Ovary (tissue), 9 donors: ENCODE results near the gene FRMD4A. TPM values are rescaled to one million over a fixed set of nuclear protein-coding genes. Genes with fewer than 3 reads are reported as not detected.
"Not testable (repeated sequence)": the region's sequence is repeated elsewhere in the genome, so short reads cannot be mapped to it uniquely, and the experiment has no call there.

ENCODE experiments used
- DNase-seq, 5 donors: peaks; one replicate each; pipeline ENCODE4 v3.0.0-alpha.2; 2019 to 2020
- H3K27ac ChIP-seq, 2 donors: fragments of 200-600 bp; one replicate each; pipeline versions ENCODE4 v1.5.1 to v1.8.0; 2019 to 2022
- H3K27me3 ChIP-seq: fragments of 200-600 bp; one replicate; pipeline ENCODE4 v1.8.0; 2022
- H3K36me3 ChIP-seq: fragments of 200-600 bp; sonication (generic); one replicate; pipeline ENCODE4 v1.5.1; 2019
- H3K4me1 ChIP-seq: one replicate; pipeline ENCODE4 v1.8.1; 2013; ENCODE audit warnings: mild to moderate bottlenecking, moderate library complexity; ENCODE audit not compliant: insufficient read depth
- H3K4me3 ChIP-seq: fragments of 200-600 bp; sonication (generic); one replicate; pipeline ENCODE4 v1.5.1; 2017
- H3K9me3 ChIP-seq, 2 donors: fragments of 200-600 bp in 1 of 2; sonication (generic) in 1 of 2; one replicate each; pipeline versions ENCODE4 v1.5.1 to v1.8.1; 2013 to 2019; ENCODE audit warnings: mild to moderate bottlenecking in 1 of 2, moderate library complexity in 1 of 2
- CTCF ChIP-seq, 3 donors: fragments of 450-650 bp in 2 of 3; fragments of 200-600 bp in 1 of 3; IDR thresholded peaks; one replicate each; pipeline versions ENCODE4 v1.5.1 to v1.8.0; 2016 to 2022; ENCODE audit warnings: antibody characterized with exemption in 3 of 3, mild to moderate bottlenecking in 1 of 3
- EP300 ChIP-seq: sonication (generic); formaldehyde crosslinking; IDR thresholded peaks from one replicate; pipeline ENCODE4 v1.6.1; 2017; ENCODE audit warnings: antibody characterized with exemption
- POLR2A ChIP-seq: fragments of 450-650 bp; IDR thresholded peaks from one replicate; pipeline ENCODE4 v1.6.1; 2017; ENCODE audit warnings: antibody characterized with exemption, mild to moderate bottlenecking, moderate library complexity
- WGBS, 3 donors: extraction: QIAGEN DNeasy Blood & Tissue Kit in 1 of 3; methylation state at CpG; one replicate each; pipeline versions ENCODE4 v1.1.5 to v1.1.7; 2013 to 2017; 5-methylcytosine and 5-hydroxymethylcytosine counted together
- intact Hi-C, 4 donors: fragments of 100-400 bp; cut with DNase I; formaldehyde crosslinking; loops; one replicate each; pipeline versions ENCODE4 v1.11.0 to v1.15.1; 2022 to 2023
- polyA plus RNA-seq, 2 donors: library from polyadenylated mRNA; stranded (reverse); fragments of 200-250 nt in 1 of 2; fragments of 350-450 nt in 1 of 2; fragmentation: Illumina TruSeq in 1 of 2; extraction: RNeasy Lipid Tissue Mini Kit (QIAGEN cat#74804) in 1 of 2; gene quantifications; one replicate each; pipeline ENCODE4 v1.2.3, GENCODE V29; 2013 to 2014
- total RNA-seq, 7 donors: library from RNA; depleted of rRNA in 2 of 7; stranded (reverse); fragments of >200 nt in 2 of 7; fragmentation: NEBNext Ultra II Directional in 3 of 7; extraction: Animal tissue kit (Norgen Biotek cat#: 25700) in 3 of 7; gene quantifications; one replicate each; pipeline versions ENCODE4 v1.1.0 to v1.2.4, GENCODE V29; 2016 to 2023
- donor health status: DM: no; HTN: no; CAD: no; lungs with moderate emphysema.
- donor health status: DM: no; HTN: no; CAD: no.
- donor health status: Bipolar disorder and iron deficiency.
- donor health status: DM: yes; HTN: yes; CAD: no.
- donor health status: DM: no; HTN: no; CAD: no.
- donor health status: DM: yes; HTN: yes; CAD: no.

Gene FRMD4A
- total and polyA plus RNA-seq, 9 donors = 5.5 to 24.7 (median 11.3) TPM

GRCh38 chr10:13922586-13922985, 408.1 kb downstream of the FRMD4A start:
- H3K4me1 ChIP-seq = no peaks in the 10 kb centered on the region
- intact Hi-C loops = no loop called here
- H3K4me3 ChIP-seq = no peak overlapping the region
- no peaks in the 10 kb centered on the region for H3K27me3 ChIP-seq
- TF ChIP-seq CTCF (IDR thresholded peaks at IDR 0.05) (no peak), POLR2A (no peak), EP300 (no peak)
- no peak overlapping the region for H3K27ac ChIP-seq
- no peak for DNase-seq
- 63 to 75% (median 71%) methylated on average over 1 of the region's 1 CpG for WGBS, 3 donors
- H3K9me3 ChIP-seq = no peaks in the 10 kb centered on the region
- no peaks in the 10 kb centered on the region for H3K36me3 ChIP-seq

GRCh38 chr10:13921941-13922340, 408.8 kb downstream of the FRMD4A start:
- Histone ChIP-seq H3K4me1 (no peaks in the 10 kb centered on the region), H3K27me3 (no peaks in the 10 kb centered on the region), H3K36me3 (no peaks in the 10 kb centered on the region), H3K4me3 (no peak overlapping the region), H3K9me3 (no peaks in the 10 kb centered on the region), H3K27ac (no peak overlapping the region)
- WGBS, 3 donors = 64 to 66% (median 65%) methylated on average over 3 of the region's 3 CpGs
- no peak for TF ChIP-seq EP300
- no peak for TF ChIP-seq POLR2A
- no peak for TF ChIP-seq CTCF (IDR thresholded peaks at IDR 0.05)
- intact Hi-C loops = no loop called here
- DNase-seq = no peak

GRCh38 chr10:13921131-13921530, 409.6 kb downstream of the FRMD4A start:
- H3K9me3 ChIP-seq, intact Hi-C loops, H3K4me1 ChIP-seq, H3K4me3 ChIP-seq, DNase-seq, H3K27ac ChIP-seq, H3K27me3 ChIP-seq, H3K36me3 ChIP-seq: not testable (repeated sequence)
- 64 to 67% (median 64%) methylated on average over 3 of the region's 3 CpGs for whole genome bisulfite sequencing, 3 donors

GRCh38 chr10:13920465-13920864, 410.3 kb downstream of the FRMD4A start:
- no peaks in the 10 kb centered on the region for H3K9me3 ChIP-seq
- TF ChIP-seq EP300 = no peak
- TF ChIP-seq POLR2A = no peak
- DNase-seq = no peak
- H3K27me3 ChIP-seq = no peaks in the 10 kb centered on the region
- H3K4me3 ChIP-seq = no peak overlapping the region
- no peak overlapping the region for H3K27ac ChIP-seq
- 31 to 34% (median 33%) methylated on average over 3 of the region's 3 CpGs for WGBS, 3 donors
- intact Hi-C loops = no loop called here
- no peaks in the 10 kb centered on the region for H3K4me1 ChIP-seq
- H3K36me3 ChIP-seq = no peaks in the 10 kb centered on the region

- no peak for TF ChIP-seq POLR2A
- no peak for TF ChIP-seq EP300
- no peak for TF ChIP-seq CTCF (IDR thresholded peaks at IDR 0.05)
- no peaks in the 10 kb centered on the region for H3K36me3 ChIP-seq
- no peaks in the 10 kb centered on the region for H3K4me1 ChIP-seq
- H3K27ac ChIP-seq = no peak overlapping the region
- DNase-seq = no peak
- no peak overlapping the region for H3K4me3 ChIP-seq
- no peaks in the 10 kb centered on the region for H3K9me3 ChIP-seq
- H3K27me3 ChIP-seq = no peaks in the 10 kb centered on the region
- intact Hi-C loops = no loop called here
- 84 to 93% (median 87%) methylated on average over 1 of the region's 1 CpG for WGBS, 3 donors
Observed at GRCh38 chr10:13920031-13920430, 410.7 kb downstream of the FRMD4A start.

- Histone ChIP-seq H3K27ac (no peak overlapping the region), H3K4me1 (no peaks in the 10 kb centered on the region), H3K27me3 (no peaks in the 10 kb centered on the region), H3K36me3 (no peaks in the 10 kb centered on the region), H3K9me3 (no peaks in the 10 kb centered on the region), H3K4me3 (no peak overlapping the region)
- TF ChIP-seq POLR2A = no peak
- DNase-seq = no peak
- intact Hi-C loops = no loop called here
- 89 to 94% (median 89%) methylated on average over 3 of the region's 3 CpGs for WGBS, 3 donors
Observed at GRCh38 chr10:13917791-13918190, 412.9 kb downstream of the FRMD4A start.
